GM19023 (cell line): ENCODE data around the gene OXT.
"Not testable (repeated sequence)": the region's sequence is repeated elsewhere in the genome, so short reads cannot be mapped to it uniquely, and the experiment has no call there.

ENCODE experiments used
- ATAC-seq: cut with Tn5 transposase; IDR thresholded peaks from one replicate; pipeline ENCODE4 v1.9.1; 2021; ENCODE audit warnings: mild to moderate bottlenecking, moderate library complexity; ENCODE audit not compliant: unreplicated experiment

OXT gene

DNA sequence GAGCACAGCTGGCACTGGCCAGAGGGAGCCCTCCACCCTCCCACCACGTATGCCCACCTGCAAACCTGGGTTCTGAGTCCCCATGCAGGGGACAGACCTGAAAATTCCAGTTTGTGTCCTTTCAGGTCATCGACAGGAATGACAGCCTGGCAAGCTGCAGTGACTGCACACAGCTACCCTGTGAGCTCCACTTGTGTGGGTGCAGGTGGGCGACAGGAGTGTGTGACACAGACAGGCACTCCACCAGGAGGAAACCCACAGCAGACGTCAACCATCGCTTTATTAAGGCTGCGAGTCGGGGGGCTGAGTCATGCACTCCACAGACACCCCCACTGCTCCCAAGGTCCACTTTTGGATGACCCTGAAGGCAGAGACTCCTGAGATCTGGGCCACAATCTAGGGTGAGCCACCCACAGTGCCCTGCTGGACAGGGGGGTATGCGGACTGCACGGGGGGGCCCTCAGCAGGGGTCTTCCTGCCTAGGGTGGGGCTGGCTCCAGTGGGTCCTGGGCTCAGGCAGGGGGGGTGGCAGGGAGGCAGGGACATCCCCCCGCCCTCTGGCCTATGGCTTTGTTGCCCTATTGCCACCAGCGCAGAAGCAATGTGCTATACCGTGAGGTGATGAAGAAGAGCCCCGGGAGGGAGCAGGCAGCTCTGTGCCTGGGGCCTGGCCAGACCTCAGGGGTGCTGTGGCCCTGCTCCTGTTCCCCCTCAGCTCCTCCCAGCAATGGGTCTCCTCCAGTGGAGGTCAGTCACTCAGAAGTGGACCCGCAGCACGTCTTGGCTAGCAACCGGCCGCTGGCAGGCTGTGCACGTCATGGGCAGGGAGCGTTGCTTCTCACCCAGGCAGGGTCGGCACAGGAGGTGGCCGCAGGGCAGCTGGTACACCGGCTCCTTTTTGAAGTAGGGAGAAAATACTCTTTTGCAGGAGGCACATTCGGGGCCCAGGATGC, 38.2 kb downstream of the OXT start:
- ATAC-seq: no peak

GRCh38 chr20:3111507-3111906, 40.1 kb downstream of the OXT start:
- ATAC-seq: no peak

GRCh38 chr20:3111995-3112394, 40.6 kb downstream of the OXT start:
- no peak for ATAC-seq

DNA sequence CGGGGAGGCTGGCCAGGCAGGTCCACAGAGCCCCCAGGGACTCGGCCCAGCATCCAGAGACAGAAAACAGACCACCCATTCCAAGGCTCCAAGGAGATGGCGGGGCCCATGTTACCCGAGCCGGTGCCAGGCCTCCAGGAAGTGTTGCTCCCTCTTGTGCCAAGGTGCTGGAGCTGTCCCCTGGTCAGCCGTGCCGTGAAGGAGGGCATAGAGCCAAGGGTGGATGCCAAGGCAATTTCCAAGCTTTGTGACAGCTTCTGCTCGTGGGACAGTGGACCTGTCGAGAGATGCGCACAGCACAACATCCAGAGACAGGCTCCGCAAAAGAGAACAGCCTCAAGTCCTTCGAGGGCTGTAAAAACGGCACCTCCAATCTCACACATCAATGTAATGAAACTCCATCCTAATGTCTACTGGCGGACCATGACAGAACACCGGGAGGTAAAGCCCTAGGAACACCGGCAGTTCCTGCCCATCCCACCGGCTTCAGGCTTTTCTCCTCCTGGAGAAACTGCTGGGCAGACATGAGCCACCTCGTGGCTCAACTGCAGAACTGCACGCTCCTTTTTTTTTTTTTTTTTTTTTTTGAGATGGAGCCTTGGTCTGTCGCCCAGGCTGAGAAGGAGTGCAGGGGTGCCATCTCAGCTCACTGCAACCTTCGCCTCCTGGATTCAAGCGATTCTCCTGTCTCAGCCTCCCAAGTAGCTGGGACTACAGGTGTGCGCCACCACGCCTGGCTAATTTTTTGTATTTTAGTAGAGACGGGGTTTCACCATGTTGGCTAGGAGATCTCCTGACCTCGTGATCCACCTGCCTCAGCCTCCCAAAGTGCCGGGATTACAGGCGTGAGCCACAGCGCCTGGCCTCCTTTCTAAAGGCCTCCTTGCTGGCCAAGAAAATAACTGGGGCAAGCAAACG, 44.0 kb downstream of the OXT start:
- ATAC-seq: no peak

GRCh38 chr20:3116341-3116740, 44.9 kb downstream of the OXT start:
- ATAC-seq: no peak

DNA sequence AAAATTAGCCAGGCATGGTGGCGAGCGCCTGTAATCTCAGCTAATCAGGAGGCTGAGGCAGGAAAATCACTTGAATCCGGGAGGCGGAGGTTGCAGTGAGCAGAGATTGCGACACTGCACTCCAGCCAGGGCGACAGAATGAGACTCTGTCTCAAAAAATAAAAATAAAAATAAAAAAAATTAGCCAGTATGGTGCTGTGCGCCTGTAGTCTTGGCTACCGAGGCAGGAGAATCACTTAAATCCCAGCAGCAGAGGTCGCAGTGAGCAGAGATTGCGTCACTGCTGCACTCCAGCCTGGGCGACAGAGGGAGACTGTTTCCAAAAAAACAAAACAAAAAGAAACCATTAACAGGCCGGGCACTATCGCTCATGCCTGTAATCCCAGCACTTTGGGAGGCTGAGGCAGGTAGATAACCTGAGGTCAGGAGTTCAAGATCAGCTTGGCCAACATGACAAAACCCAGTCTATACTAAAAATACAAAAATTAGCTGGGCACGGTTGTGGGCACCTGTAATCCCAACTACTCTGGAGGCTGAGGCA, 46.5 kb downstream of the OXT start:
- ATAC-seq: not testable (repeated sequence)

GRCh38 chr20:3119044-3119443, 47.6 kb downstream of the OXT start:
- no peak for ATAC-seq

GRCh38 chr20:3121271-3121911, 50.0 kb downstream of the OXT start:
- ATAC-seq: no peak
